ENCODE results near the gene ZMYM2. TPM values are rescaled to one million over a fixed set of nuclear protein-coding genes. Genes with fewer than 3 reads are reported as not detected.

Gene ZMYM2
- polyA plus RNA-seq, 2 of the 4 experiments (the other 2 are of a cell fraction): 21.7 to 56.7 TPM

DNA sequence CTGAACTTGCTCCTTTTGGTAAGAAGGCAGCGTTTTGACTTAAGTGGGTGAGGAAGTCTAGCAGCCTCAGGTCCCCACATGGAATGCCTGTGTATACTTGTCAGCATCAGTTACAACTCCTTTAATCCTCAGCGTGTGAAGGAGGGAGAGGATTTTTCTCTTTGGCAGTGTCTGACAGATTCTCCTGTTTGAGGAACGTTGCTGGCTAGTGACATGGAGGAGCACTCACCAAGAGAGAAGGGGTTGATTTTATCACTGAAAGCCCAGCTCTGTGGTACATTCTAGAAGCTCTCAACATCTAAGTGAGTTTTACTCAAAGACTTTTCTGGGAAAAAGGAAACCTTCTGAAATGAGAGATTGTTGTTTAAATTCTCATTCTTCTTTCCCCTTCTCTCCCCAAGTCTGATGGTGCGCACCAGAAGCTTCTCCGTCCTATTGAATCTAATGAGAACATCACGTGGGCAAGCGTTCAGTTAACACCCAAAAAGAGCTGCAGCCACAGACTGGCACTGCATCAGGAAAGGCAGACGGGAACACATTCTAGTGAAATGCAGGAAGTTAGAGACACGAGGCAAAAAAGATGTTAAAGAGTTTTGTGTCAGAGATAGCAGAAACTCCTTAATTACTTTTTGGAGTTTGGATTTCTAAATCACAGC is 144.1 kb downstream of the ZMYM2 start (continued):
- TF ChIP-seq, protein P1, sequence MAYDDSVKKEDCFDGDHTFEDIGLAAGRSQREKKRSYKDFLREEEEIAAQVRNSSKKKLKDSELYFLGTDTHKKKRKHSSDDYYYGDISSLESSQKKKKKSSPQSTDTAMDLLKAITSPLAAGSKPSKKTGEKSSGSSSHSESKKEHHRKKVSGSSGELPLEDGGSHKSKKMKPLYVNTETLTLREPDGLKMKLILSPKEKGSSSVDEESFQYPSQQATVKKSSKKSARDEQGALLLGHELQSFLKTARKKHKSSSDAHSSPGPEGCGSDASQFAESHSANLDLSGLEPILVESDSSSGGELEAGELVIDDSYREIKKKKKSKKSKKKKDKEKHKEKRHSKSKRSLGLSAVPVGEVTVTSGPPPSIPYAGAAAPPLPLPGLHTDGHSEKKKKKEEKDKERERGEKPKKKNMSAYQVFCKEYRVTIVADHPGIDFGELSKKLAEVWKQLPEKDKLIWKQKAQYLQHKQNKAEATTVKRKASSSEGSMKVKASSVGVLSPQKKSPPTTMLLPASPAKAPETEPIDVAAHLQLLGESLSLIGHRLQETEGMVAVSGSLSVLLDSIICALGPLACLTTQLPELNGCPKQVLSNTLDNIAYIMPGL (CRISPR knock-in tag; IDR thresholded peaks at IDR 0.05; ENCODE audit: borderline replicate concordance): no peak
- TF ChIP-seq JUN (IDR thresholded peaks at IDR 0.05) (no peak), TFCP2L1 (CRISPR knock-in tag; IDR thresholded peaks at IDR 0.05) (no peak), TP53 (CRISPR knock-in tag; IDR thresholded peaks at IDR 0.05) (no peak), MAFK (IDR thresholded peaks at IDR 0.05; ENCODE audit: partially characterized antibody) (no peak), KDM5A (IDR thresholded peaks at IDR 0.05) (no peak)
- TF ChIP-seq, protein P2, sequence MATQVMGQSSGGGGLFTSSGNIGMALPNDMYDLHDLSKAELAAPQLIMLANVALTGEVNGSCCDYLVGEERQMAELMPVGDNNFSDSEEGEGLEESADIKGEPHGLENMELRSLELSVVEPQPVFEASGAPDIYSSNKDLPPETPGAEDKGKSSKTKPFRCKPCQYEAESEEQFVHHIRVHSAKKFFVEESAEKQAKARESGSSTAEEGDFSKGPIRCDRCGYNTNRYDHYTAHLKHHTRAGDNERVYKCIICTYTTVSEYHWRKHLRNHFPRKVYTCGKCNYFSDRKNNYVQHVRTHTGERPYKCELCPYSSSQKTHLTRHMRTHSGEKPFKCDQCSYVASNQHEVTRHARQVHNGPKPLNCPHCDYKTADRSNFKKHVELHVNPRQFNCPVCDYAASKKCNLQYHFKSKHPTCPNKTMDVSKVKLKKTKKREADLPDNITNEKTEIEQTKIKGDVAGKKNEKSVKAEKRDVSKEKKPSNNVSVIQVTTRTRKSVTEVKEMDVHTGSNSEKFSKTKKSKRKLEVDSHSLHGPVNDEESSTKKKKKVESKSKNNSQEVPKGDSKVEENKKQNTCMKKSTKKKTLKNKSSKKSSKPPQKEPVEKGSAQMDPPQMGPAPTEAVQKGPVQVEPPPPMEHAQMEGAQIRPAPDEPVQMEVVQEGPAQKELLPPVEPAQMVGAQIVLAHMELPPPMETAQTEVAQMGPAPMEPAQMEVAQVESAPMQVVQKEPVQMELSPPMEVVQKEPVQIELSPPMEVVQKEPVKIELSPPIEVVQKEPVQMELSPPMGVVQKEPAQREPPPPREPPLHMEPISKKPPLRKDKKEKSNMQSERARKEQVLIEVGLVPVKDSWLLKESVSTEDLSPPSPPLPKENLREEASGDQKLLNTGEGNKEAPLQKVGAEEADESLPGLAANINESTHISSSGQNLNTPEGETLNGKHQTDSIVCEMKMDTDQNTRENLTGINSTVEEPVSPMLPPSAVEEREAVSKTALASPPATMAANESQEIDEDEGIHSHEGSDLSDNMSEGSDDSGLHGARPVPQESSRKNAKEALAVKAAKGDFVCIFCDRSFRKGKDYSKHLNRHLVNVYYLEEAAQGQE (IDR thresholded peaks at IDR 0.05): no peak

DNA sequence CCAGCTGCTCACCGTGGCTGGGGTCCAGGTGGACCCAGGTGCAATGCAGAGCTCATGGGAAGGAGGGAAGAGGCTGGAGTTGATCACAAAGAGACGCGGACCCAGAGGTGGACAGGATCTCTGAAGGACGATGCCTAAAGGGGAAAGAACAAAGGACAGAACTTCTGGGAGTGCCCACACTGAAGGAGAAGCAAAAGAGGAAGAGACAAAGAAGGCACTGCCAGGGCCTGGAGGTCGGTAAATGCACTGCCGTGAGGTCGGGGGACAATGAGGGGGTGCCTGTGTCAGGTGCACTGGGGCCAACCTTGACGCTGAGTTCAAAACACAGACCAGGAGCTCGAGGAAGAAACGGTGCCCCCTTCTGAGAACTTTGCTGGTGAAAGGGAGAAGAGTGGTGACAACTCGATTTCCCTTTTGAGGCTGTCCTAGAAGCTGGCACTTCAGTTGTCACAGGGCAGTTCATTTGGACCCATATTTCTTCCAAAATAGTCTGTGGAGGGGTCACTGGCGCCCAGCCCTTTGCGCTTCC is 146.7 kb downstream of the ZMYM2 start:
- H3K4me1 ChIP-seq: no peaks in the 10 kb centered on the region
- 63% methylated on average over 13 of the region's 13 CpGs for WGBS (ENCODE audit: missing lambda C conversion rate)
- H3K4me2 ChIP-seq: no peak overlapping the region
- no peaks in the 10 kb centered on the region for H3K9me3 ChIP-seq
- CTCF ChIA-PET: interaction anchor here (2.5 kb wide), 1 partner anchor 8 kb away, joined by 11 read pairs; no protein-coding TSS in a partner anchor
- no peak overlapping the region for H3K27ac ChIP-seq
- POLR2A ChIA-PET: no interaction called here
- H3K4me3 ChIP-seq: no peak overlapping the region
- FAIRE-seq: no peak
- ATAC-seq: no peak
- DNase-seq (ENCODE audit: low read depth in 1 of 2, low spot score in 1 of 2): no peak
- TF ChIP-seq CTCF (IDR thresholded peaks at IDR 0.05) (no peak), PBX3 (IDR thresholded peaks at IDR 0.05) (no peak), ELK1 (IDR thresholded peaks at IDR 0.05; ENCODE audit: low read depth, low read length) (no peak), RCOR1 (IDR thresholded peaks at IDR 0.05; ENCODE audit: low read depth, low read length) (no peak), EHF (CRISPR knock-in tag; IDR thresholded peaks at IDR 0.05) (no peak), MAZ (IDR thresholded peaks at IDR 0.05; ENCODE audit: borderline replicate concordance, low read depth, low read length) (no peak)
- TF ChIP-seq, protein P2 (IDR thresholded peaks at IDR 0.05): no peak

Measured in A549 (cell line).